Heart left ventricle (tissue), 13 donors: ENCODE results near the gene GNS.

Experiments
- CTCF ChIP-seq, 12 donors: fragments of 200-600 bp; sonication (generic) in 4 of 12; IDR thresholded peaks; one replicate each; pipeline versions ENCODE4 v1.5.0 to v1.8.0; 2018 to 2022; ENCODE audit warnings: antibody characterized with exemption in 12 of 12, mild to moderate bottlenecking in 5 of 12
- POLR2A ChIP-seq, 2 donors: fragments of 450-650 bp; IDR thresholded peaks; one replicate each; pipeline ENCODE4 v1.6.1; 2017; ENCODE audit warnings: antibody characterized with exemption in 2 of 2, mild to moderate bottlenecking in 2 of 2, moderate library complexity in 2 of 2
- donor health status: ischemic (EF 13 %, LVEDD 7.1; RV severe dilation, severe dysfunction).
- donor health status: DM: no; HTN: yes; CAD: no.
- donor health status: DM: no; HTN: no; CAD: no.
- donor health status: ischemic (EF 25% LVEDD 6.9; RV normal size, moderate dysfunction).
- donor health status: ischemic (EF 25% LVEDD 5.7; RV mildly dilated, moderate dysfunction).
- donor health status: ischemic (EF 35%, LVEDD 5.7; RV mildly dilated, moderate dysfunction).
- donor health status: nonischemic (EF 11% LVEDD 7.7; RV severe dilation, severe dysfunction).
- donor health status: DM: yes; HTN: yes; CAD: no.
- donor health status: PGD.
- donor health status: ischemic (EF 29% LVEDD 5.4; RV normal size, mild dysfunction).
- donor health status: nonischemic (EF 23%, LVEDD 6.1; RV moderate dilation, normal function).

- no peak for TF ChIP-seq CTCF (IDR thresholded peaks at IDR 0.05)
- no peak for TF ChIP-seq POLR2A (IDR thresholded peaks at IDR 0.05)
Measured at GRCh38 chr12:64779354-64779974, 20.3 kb upstream of the GNS start.
